GM19023 (cell line): ENCODE data around the gene GALM.
"Not testable (repeated sequence)": the region's sequence is repeated elsewhere in the genome, so short reads cannot be mapped to it uniquely, and the experiment has no call there.

Experiments
- ATAC-seq: cut with Tn5 transposase; IDR thresholded peaks from one replicate; pipeline ENCODE4 v1.9.1; 2021; ENCODE audit warnings: mild to moderate bottlenecking, moderate library complexity; ENCODE audit not compliant: unreplicated experiment

Gene GALM

DNA sequence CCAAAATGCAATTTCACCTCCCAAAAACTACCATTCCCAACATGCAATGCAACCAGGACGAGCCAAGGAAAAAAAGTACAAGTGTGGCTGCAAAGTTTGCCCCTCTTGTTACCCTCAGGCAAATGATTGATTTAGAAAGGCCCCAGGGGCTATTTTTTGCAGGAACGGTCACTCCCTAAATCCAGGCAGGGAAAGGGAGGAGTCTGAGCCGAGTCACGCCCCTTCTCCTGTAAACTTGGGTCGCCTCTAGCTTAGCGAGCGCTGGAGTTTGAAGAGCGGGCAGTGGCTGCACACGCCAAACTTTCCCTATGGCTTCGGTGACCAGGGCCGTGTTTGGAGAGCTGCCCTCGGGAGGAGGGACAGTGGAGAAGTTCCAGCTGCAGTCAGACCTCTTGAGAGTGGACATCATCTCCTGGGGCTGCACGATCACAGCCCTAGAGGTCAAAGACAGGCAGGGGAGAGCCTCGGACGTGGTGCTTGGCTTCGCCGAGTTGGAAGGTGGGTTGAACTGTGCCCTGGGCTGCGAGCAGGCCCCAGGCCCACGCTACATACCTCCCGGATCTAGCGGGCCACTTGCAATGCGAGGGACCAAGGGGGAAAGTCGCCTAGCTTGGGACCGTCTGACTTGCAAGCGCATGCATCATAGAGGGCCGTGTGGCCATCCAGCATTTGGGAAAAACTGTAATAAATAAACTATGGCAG, at the start of gene GALM:
TSS of gene GALM (plus strand) at position 261 of the 702 bp plus-strand sequence. CDS start at position 309, 48 bp downstream.
- peak; percentile 52 for ATAC-seq

DNA sequence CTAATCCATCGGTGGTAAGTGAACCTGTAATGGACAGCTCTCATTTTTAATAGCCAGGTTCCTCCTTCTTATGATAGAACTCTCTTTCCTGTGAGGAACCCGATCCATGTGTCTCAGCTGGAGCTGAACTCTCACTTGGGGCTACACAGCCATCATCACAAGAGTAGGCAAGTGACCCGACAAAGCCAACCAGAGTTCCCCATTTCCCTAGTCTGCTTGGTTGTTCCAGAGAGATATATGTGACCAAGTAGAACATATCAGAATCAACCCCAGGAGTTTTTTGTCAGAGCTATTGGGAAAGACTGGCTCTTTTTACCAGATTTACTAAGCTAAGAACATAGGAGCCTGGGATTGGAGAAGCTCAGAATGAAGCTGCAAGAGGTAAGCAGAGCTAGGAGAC, 48.6 kb upstream of the GALM start:
- no peak for ATAC-seq

DNA sequence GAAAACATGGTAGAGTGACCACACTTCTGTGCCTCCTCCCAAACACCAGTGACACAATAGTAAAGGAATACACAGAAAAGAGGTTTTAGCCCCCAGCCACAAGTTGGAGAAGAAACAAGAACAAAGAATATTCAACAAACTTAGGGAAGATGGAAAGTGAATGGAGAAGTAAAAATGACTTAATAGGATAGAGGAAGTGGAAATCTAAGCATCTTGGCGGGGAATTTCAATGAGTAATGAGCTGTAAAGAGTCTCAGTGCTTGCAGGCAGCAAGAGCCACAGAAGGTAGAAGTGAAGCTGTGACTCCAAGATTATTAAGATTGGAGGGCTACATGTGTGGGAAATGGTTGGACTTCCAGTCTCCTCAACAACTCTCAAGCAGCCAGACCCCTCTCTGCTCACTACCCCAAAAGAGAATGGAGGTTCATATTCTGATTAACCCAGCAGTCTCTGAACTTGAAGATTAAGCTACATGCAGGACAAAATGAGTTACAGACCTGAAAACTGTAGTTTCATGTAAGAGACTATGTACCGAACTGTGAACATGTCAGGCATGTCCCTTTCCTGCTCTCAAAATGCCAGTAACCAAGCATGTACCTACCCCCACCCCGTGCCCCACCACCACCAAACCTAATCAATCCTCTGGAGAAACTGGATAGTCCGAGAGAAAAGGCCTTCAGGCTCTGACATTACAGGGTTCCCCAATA, 46.3 kb upstream of the GALM start:
- no peak for ATAC-seq

DNA sequence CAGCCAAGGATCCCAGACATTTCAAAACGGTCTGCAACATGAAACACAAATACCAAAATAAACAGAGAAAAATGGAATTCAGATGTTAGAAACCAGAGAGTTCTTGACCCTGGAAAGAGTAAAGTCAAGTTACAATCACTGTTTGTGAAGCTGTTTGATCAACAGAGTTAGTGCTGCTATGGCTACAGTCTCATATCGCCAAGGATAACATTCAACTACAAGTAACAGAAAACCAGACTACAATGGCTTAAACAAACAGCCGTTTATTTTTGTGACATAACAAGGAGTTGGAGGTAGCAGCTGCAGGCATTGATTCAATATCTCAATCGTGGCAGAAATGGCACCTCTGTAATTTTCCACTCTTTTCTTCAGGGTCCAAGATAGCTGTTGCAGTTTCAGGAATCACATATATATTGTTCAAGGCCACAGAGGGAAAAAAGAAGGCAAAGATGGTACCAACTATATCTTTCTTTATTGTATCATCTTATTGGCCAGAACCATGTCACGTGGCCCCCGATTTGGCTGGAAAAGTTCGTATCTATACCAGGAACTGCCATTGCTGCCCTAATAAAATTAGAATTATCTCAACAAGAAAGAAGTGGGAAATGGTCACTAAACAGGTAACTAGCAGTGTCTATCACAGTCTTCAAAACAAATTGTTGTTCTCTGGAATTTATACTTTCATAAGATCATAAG, 45.5 kb upstream of the GALM start:
- ATAC-seq = no peak

DNA sequence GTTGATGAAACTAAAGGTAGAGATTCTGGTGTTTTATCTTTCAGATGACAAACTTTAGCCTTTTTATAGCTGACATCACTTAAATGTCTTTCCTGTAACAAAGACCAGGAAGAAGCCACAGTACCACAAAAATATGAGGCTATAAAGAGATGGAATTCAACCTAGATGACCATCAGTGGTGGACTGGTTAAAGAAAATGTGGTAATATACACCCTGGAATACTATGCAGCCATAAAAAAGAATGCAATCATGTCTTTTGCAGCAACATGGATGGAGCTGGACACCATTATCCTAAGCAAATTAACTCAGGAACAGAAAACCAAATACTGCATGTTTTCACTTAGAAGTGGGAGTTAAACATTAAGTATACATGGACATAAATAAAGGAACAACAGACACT, 44.9 kb upstream of the GALM start:
- ATAC-seq = no peak

DNA sequence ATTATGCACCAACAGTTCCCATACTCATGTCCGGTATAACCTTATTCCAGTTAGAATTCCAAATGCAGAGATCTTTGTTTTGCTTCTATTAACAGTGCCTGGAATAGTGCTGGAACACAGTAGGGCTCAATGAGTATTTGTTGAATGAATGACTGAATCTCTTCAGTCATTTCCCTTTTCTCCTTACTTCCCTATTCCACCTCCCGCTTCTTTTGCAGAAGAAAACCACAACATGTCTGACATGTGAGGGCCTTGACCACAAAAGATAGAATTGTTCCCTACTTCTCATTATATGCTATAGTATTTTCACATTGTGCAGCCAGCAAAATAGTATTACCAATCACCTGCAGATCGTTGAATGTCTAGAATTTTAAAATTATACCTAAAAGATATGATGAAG, 43.7 kb upstream of the GALM start:
- ATAC-seq = no peak

DNA sequence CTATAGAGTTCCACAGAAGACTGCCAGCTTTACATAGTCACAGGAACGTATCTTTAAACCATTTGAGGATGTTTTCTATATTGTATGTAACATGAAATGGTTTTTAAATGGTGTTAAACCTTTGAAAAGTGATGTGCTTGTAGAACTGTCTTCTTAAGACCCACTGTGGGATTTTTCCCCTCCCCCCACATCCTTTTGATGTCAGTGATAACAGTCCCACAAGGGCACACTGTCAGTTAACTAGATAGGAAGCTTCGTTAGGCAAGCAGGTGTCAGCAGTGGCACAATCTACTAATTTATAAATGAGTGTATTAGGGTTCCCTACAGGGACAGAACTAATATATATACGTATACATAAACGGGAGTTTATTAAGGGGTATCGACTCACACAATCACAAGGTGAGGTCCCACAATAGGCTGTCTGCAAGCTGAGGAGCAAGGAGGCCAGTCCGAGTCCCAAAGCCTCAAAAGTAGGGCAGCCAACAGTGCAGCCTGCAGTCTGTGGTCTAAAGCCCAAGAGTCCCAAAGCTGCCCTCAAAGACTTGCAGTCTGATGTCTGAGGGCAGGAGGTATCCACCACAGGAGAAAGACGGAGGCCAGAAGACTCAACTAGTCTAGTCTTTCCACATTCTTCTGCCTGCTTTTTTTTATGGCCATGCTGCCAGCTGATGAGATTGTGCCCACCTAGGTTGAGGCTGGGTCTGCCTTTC, 39.4 kb upstream of the GALM start:
- ATAC-seq = no peak

DNA sequence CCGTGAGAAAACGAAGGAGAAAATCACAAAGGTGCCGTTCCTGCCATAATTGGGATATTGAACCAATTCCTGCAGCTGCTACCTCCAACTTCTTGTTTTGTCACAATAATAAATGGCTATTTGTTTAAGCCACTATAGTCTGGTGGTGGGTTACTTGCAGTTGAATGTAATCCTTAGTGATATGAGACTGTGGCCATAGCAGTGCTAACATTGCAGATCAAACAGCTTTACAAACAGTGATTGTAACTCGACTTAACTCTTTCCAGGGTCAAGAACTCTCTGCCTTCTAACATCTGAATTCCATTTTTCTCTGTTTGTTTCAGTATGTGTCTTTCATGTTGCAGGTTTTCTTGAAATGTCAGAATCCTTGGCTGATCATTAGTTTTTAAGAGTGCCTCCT, 38.5 kb upstream of the GALM start:
- no peak for ATAC-seq

DNA sequence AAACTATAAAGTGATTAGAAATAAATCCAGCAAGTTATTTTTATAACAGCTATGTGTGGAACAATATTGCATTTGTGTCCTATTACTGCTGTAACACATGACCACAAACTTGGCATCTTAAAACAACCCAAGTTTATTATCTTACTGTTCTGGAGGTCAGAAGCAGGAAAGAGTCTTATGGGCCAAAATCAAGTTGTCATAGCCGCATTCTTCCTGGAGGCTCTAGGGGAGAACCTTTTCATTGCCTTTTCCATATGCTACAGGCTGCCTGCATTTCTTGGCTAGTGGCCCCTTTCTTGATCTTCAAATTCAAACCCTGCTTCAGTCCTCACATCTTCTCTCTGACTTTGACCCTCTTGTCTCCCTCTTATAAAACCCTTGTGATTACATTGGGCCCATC, 36.2 kb upstream of the GALM start:
- no peak for ATAC-seq

DNA sequence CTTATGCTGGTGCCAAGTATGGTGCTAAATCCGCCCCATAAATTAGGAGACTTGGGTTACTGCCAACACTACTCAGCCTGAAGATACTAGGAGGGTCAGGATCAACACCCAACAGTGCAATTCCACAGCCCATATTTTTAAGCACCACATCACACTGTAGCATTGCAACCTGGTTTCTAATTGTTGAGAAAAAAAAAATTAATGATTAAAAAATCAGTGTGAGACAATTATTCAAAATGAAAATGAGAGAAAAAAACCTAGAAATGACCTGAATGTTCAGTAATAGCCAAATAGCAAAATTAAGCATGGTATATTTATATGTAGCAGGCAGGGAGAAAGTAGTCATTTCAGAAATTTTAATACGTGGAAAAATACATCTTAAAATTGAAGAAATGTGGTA, 33.9 kb upstream of the GALM start:
- no peak for ATAC-seq

DNA sequence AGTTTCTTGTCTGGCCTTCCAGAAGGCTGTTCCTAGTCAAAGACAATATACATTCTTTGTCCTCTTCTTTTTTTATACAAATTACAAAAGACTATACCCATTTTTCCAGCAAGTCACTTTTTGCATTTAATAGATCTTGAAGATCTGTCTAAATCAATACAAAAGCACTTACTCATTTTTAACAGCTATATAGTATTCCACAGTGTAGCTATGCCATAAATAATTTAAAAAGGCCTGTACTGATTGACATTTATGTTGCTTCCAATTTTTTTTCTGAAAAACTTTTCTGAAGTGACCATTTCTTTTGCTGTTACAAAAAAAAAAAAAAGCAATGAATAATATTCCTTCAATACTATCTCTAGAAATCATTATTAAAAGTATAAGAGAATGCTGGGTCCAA, 32.9 kb upstream of the GALM start:
- ATAC-seq = no peak

DNA sequence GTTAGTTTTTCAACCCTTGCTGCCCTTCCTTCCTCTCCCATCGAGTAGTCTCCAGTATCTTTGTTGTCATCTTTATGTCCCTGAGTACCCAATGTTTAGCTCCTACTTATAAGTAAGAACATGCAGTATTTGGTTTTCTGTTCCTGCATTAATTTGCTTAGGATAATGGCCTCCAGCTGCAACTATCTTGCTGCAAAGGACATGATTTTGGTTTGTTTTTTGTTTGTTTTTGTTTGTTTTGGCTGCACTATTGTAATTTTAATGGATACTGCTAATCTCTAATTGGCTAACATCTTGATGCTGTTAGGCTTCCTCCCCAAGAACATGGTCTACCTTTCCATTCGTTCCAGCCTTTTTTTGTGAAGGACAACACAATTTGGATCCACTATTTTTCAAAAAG, 32.0 kb upstream of the GALM start:
- ATAC-seq = no peak

DNA sequence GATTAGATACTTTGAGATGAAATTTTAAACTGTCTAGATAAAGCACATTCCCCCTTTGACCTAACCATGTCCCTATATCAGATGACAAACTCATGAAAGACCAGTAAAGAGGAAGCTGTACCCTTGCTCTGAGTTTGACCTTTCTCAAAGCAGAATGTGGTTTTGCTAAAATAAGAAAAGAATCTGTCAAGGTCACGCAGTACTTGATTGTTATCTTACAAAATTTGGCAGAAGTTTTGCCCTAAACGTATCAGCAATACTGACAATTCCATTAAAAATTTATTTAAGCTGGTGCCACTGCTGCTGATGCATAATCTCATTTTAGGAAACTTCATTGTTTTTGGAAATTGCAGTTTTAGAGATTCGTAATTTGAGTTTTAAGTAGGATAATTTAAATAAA, 31.2 kb upstream of the GALM start:
- peak; percentile 92 for ATAC-seq

DNA sequence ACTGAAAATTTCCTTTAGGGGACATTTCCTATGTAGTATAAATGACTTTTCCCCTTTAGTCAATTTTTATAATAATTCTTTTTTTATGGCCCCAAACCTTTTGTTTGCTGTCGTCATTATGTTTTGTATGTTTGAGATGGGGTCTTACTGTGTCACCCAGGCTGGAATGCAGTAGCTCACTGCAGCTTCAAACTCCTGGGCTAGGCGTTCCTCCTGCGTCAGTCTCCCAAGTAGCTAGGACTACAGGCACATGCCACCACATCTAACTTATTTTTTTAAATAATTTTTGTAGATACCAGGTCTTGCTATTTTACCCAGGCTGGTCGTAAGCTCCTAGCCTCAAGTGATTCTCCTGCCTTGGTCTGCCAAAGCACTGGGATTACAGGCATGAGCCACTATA, 30.8 kb upstream of the GALM start:
- no peak for ATAC-seq

DNA sequence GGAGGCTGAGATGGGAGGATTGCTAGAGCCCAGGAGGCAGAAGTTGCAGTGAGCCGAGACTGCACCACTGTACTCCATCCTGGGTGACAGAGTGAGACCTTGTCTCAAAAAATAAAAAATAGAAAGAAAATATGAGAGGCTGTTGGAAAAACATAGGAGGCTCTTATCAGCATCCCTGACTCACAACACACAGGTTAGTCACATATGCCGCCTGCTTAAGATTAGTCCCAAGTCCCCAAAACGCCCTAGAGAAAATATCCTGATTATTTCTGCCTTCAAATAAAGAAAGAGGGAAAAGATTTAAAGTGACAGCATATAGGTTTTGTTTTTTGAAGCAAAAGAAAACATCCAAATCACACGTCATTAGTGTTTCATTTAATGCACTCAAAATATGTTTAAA, 29.8 kb upstream of the GALM start:
- ATAC-seq = no peak

DNA sequence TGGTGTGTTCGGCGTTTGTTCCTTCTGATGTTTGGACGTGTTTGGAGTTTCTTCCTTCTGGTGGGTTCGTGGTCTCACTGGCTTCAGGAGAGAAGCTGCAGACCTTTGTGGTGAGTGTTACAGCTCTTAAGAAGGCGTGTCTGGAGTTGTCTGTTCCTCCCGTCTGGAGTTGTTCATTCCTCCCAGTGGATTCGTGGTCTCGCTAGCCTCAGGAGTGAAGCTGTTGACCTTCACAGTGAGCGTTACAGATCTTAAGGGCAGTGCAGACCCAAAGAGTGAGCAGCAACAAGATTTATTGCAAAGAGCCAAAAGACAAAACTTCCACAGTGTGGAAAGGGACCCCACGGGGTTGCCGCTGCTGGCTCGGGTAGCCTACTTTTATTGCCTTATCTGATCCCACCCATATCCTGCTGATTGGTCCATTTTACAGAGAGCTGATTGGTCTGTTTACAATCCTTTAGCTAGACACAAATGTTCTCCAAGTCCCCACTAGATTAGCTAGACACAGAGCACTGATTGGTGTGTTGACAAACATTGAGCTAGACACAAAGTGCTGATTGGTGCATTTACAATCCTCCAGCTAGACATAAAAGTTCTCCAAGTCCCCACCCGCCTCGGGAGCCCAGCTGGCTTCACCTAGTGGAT, 23.4 kb upstream of the GALM start:
- not testable (repeated sequence) for ATAC-seq

DNA sequence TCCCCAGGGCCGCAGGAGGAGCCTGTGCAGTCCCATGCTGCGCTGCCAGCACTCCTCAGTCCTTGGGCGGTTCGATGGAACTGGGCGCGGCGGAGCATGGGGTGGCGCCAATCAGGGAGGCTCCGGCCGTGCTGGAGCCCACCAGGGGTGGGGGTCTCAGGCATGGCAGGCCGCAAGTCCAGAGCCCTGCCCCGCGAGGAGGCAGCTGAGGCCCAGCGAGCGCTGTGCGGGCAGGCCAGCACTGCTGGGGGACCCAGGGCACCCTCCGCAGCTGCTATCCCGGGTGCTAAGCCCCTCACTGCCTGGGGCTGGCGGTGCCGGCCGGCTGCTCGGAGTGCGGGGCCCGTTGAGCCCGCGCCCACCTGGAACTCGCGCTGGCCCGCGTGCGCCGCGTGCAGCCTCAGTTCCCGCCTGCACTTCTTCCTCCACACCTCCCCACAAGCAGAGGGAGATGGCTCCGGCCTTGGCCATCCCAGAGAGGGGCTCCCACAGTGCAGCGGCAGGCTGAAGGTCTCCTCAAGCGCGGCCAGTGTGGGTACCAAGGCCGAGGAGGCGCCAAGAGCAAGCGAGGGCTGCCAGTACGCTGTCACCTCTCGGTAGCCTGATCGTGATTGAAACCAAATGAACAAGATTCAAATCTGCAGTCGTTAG, 22.8 kb upstream of the GALM start:
- ATAC-seq = no peak

DNA sequence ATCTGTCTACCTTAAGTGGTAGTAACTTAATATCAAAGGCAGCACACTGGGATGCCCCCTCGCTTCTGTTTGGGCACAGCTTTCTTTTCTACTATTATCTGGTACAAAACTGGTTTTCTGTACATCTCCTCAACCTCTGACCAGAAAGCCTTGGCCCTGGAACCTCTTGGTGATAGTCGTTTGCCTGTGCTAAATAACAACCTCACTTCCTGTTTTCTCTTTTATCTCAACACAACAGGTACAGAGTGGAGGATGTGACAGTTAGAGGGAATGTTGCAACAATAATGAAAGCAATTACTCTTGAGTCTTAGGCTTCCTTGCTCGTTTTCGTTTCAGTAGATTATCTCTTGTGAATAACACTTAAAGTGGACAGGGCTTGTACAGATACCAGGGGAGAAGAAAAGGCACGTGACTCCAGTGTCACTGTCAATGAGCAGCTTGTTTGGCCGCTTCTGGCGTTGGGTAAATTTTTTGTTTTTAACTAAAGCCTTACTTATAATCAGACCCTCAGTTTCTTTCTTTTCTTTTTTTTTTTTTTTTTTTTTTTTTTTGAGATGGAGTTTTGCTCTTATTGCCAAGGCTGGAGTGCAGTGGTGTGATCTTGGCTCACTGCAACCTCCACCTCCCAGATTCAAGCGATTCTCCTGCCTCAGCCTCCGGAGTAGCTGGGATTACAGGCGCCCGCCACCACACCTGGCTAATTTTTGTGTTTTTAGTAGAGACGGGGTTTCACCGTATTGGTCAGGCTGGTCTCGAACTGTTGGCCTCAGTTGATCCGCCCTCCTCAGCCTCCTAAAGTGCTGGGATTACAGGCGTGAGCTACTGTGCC, 22.0 kb upstream of the GALM start:
- not testable (repeated sequence) for ATAC-seq

DNA sequence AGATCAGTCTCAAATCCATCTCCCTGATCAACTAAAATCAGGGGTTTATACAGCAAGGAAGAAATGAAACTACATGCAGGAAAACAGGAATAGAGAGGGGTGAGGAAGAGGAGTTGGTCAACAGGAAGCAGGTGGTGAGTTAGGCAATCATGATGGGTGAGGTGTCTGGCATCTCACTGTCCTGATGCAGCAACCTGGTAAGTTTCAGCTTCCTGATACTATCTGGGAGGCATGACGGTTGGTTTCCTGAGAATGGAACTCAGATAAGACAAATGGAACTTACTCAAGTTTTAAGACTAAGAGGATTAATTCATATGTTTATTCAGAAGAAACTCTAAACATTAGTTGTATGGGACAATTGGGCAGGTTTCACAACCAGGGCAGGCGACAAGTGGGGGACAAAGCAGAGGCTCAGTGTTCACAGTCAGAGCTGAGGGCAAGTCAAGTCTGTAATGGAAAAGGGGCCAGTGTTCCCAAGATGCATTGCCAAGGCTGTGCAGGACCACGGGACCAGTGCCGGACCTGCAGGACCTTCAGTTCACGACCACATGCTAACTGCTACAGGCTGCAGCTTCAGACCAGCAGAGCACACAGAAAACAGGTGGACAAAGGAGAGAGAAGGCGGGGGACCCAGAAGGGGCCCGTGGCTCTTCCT, 17.7 kb upstream of the GALM start:
- ATAC-seq = no peak
